H1 (cell line): ENCODE results near the gene SMIM8. TPM values are rescaled to one million over a fixed set of nuclear protein-coding genes. Genes with fewer than 3 reads are reported as not detected.

Experiments used
- ATF2 ChIP-seq: IDR thresholded peaks from 2 replicates; pipeline ENCODE4 v1.6.1; 2012; ENCODE audit warnings: low read length, inconsistent platforms
- CTCF ChIP-seq, 3 experiments: IDR thresholded peaks; 1 replicate in 2 of 3; 2 replicates in 1 of 3; pipeline versions ENCODE4 v1.5.1 to v1.6.1; 2011; ENCODE audit warnings: low read length in 3 of 3, mild to moderate bottlenecking in 3 of 3, inconsistent platforms in 2 of 3, low read depth in 1 of 3, moderate library complexity in 1 of 3; ENCODE audit not compliant: insufficient read depth in 1 of 3; ENCODE audit errors: control extremely low read depth in 1 of 3
- POU5F1 ChIP-seq: IDR thresholded peaks from 2 replicates; pipeline ENCODE4 v1.6.1; 2011; ENCODE audit warnings: low read depth, mild to moderate bottlenecking, low read length, moderate library complexity
- RNF2 ChIP-seq: fragments of 200-900, 300-1000 bp; sonication (generic); IDR thresholded peaks from 2 replicates; pipeline ENCODE4 v1.7.1; 2016; ENCODE audit warnings: borderline replicate concordance, low read depth, mild to moderate bottlenecking, antibody characterized with exemption, low read length; ENCODE audit not compliant: poor library complexity, severe bottlenecking; ENCODE audit errors: missing control alignments
- polyA plus RNA-seq, 7 experiments: library from polyadenylated mRNA; depleted of rRNA in 3 of 7; stranded (reverse) in 5 of 7; unstranded in 2 of 7; fragments of >200 nt in 5 of 7; fragments of 200-250 nt in 2 of 7; gene quantifications; 1 replicate in 5 of 7; 2 replicates in 1 of 7; 4 replicates in 1 of 7; pipeline versions ENCODE4 v1.2.1 to v1.2.3, GENCODE V29; 2011 to 2013; ENCODE audit warnings: missing spikeins in 2 of 7, mixed read lengths in 2 of 7
- total RNA-seq: library from RNA; stranded (reverse); fragmentation: NEBNext Ultra II Directional; extraction: Animal tissue kit (Norgen Biotek cat#: 25700); gene quantifications from 2 replicates; pipeline ENCODE4 v1.2.1, GENCODE V29; 2021
- TF ChIP-seq, protein P1 (sequence below): fragments of 300-600 bp; sonication (generic); IDR thresholded peaks from 2 replicates; pipeline ENCODE4 v1.7.1; 2012; ENCODE audit warnings: low read length, moderate library complexity, mild to moderate bottlenecking, inconsistent platforms; ENCODE audit not compliant: insufficient replicate concordance

The SMIM8 gene
- total and polyA plus RNA-seq, 2 of the 8 experiments (the other 6 are each of a cell fraction or from before 2014, with no cell fraction given): 3.0 to 10.7 TPM

DNA sequence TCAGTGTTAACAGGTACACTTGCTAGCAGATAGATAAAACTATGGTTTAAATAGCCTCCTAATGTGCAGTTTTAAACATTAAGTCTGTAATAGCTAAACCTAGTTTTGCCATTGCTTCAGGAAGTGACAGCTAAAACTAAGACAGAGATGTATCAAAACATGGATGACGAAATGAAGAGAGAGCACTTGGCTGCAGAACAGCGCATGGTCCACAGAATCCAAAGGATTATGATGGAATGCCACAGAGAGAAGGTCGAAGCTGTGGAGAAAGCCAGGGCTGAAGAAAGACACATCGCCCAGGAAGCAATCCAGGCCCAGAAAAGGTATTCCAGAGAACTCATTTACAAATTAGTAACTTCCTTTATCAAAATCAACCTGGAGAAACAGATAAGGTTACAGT lies 33.8 kb downstream of the SMIM8 start (continued):
- TF ChIP-seq, protein P1, sequence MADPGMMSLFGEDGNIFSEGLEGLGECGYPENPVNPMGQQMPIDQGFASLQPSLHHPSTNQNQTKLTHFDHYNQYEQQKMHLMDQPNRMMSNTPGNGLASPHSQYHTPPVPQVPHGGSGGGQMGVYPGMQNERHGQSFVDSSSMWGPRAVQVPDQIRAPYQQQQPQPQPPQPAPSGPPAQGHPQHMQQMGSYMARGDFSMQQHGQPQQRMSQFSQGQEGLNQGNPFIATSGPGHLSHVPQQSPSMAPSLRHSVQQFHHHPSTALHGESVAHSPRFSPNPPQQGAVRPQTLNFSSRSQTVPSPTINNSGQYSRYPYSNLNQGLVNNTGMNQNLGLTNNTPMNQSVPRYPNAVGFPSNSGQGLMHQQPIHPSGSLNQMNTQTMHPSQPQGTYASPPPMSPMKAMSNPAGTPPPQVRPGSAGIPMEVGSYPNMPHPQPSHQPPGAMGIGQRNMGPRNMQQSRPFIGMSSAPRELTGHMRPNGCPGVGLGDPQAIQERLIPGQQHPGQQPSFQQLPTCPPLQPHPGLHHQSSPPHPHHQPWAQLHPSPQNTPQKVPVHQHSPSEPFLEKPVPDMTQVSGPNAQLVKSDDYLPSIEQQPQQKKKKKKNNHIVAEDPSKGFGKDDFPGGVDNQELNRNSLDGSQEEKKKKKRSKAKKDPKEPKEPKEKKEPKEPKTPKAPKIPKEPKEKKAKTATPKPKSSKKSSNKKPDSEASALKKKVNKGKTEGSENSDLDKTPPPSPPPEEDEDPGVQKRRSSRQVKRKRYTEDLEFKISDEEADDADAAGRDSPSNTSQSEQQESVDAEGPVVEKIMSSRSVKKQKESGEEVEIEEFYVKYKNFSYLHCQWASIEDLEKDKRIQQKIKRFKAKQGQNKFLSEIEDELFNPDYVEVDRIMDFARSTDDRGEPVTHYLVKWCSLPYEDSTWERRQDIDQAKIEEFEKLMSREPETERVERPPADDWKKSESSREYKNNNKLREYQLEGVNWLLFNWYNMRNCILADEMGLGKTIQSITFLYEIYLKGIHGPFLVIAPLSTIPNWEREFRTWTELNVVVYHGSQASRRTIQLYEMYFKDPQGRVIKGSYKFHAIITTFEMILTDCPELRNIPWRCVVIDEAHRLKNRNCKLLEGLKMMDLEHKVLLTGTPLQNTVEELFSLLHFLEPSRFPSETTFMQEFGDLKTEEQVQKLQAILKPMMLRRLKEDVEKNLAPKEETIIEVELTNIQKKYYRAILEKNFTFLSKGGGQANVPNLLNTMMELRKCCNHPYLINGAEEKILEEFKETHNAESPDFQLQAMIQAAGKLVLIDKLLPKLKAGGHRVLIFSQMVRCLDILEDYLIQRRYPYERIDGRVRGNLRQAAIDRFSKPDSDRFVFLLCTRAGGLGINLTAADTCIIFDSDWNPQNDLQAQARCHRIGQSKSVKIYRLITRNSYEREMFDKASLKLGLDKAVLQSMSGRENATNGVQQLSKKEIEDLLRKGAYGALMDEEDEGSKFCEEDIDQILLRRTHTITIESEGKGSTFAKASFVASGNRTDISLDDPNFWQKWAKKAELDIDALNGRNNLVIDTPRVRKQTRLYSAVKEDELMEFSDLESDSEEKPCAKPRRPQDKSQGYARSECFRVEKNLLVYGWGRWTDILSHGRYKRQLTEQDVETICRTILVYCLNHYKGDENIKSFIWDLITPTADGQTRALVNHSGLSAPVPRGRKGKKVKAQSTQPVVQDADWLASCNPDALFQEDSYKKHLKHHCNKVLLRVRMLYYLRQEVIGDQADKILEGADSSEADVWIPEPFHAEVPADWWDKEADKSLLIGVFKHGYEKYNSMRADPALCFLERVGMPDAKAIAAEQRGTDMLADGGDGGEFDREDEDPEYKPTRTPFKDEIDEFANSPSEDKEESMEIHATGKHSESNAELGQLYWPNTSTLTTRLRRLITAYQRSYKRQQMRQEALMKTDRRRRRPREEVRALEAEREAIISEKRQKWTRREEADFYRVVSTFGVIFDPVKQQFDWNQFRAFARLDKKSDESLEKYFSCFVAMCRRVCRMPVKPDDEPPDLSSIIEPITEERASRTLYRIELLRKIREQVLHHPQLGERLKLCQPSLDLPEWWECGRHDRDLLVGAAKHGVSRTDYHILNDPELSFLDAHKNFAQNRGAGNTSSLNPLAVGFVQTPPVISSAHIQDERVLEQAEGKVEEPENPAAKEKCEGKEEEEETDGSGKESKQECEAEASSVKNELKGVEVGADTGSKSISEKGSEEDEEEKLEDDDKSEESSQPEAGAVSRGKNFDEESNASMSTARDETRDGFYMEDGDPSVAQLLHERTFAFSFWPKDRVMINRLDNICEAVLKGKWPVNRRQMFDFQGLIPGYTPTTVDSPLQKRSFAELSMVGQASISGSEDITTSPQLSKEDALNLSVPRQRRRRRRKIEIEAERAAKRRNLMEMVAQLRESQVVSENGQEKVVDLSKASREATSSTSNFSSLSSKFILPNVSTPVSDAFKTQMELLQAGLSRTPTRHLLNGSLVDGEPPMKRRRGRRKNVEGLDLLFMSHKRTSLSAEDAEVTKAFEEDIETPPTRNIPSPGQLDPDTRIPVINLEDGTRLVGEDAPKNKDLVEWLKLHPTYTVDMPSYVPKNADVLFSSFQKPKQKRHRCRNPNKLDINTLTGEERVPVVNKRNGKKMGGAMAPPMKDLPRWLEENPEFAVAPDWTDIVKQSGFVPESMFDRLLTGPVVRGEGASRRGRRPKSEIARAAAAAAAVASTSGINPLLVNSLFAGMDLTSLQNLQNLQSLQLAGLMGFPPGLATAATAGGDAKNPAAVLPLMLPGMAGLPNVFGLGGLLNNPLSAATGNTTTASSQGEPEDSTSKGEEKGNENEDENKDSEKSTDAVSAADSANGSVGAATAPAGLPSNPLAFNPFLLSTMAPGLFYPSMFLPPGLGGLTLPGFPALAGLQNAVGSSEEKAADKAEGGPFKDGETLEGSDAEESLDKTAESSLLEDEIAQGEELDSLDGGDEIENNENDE: no peak
- TF ChIP-seq POU5F1 (no peak), RNF2 (no peak), ATF2 (no peak), CTCF (IDR thresholded peaks at IDR 0.05; ENCODE audit: control extremely low read depth in 1 of 3, insufficient read depth in 1 of 3, low read depth in 1 of 3, low read length in 3 of 3) (no peak)
- TF ChIP-seq, all 59 proteins: peak for 0
